ENCODE results near the gene PANX2.

The PANX2 gene

DNA sequence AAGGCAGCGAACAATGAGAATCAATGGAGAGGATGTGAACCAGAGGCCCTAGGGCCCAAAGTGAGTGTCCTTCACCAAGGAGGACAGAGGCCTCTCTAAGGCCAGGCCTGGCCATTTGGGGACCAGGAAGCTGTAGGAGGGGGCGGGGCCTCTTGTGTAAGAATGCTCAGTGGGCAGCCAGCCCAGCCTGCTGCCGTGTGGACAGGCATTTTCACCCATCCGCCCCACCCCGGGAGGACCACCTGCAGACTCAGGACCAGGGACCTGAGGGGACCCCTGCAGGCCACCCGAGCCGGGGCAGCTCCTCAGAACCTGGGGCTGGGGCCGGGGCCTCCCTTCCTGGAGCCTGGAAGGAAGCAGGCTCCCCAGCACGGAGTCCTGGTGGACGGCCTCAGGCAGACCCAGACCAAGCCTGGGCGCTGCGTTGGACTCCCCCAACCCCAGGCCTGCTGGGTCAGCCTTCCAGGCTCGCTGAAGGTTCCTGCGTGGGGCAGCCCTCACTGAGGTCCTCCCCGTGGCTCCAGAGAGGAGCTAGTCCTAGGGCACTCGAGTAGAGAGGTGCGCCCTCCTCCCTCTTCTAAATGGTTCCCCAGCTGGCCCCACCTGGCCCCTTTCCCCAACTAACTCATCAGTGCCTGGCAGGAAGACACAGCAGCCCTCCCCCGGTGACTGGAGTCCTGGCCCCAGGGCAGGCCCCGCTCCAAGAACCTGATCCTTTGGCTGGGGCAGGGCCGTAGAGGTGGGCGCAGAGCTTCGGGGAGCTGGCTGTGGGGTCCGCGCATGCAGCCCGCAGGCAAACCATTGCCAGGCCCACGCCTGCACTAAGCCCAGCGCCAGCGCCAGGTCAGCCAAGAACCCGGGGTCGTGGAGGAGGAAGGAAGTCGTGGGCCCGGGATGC, 13.7 kb downstream of the PANX2 start:
- DNase-seq (ENCODE audit: low read depth in 2 of 2) = no peak

DNA sequence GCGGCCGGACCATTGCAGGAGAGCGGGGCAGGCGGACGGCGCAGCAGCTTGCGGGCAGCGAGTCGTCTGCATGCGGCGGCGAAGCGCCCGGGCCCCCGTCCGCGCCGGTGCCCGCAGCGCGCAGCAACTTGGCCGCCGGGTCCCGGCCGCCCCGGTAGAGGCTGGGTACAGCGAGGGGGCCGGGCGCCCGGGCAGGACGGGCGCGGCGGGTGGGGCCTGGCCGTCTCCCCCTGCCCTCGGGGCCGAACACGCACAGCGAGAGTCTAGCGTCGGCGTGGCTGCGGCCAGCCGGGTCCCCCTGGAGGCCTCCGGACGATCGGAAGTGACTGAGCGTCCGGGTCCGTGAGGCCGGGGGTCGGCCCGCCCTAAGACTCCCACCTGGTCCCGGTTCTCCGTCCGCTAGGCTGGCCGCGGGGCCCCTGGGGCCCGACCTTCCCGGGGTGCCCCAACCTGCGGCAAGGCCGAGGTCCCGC, 14.4 kb downstream of the PANX2 start:
- no peak for DNase-seq (ENCODE audit: low read depth in 2 of 2)

DNA sequence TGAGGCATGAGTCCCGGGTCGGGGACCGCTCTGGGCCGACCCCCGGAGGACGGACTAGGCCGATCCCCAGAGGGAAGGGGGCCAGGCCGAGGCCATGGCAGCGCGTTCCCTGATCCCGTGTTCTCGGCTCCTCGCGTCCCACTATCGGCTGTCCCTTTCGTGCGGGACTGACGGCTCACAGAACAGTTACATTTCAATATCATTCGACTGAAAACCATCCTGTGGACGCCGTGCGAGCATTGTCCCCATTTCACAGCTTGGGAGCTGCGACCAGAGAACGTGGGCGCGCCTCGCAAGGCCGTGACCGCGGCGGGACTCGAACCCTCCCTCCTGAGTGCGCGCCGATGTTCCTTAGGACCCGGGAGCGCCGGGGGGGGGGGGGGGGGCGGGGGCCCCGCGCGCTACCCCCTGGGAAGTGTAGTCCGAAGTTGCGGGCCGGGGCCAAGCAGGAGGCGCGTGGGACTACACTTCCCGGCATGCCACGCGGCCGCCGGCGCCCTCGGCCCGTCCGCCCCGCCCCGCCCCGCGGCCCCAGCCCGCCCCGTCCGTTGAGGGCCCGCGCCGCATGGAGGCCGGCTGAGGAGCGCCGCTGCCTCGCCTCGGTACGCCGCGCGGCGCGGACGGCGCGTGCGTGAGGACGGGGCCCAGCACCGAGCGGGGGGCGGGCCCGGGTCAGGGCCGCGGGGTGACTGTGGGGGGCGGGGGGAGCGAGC, 15.0 kb downstream of the PANX2 start, which contains the start of gene TRABD:
TSS of gene TRABD (plus strand) at position 539 of the 713 bp plus-strand sequence. CDS start 7,148 bp downstream, outside the sequence.
- peak; percentile 78 to 81 for DNase-seq (ENCODE audit: low read depth in 2 of 2)

DNA sequence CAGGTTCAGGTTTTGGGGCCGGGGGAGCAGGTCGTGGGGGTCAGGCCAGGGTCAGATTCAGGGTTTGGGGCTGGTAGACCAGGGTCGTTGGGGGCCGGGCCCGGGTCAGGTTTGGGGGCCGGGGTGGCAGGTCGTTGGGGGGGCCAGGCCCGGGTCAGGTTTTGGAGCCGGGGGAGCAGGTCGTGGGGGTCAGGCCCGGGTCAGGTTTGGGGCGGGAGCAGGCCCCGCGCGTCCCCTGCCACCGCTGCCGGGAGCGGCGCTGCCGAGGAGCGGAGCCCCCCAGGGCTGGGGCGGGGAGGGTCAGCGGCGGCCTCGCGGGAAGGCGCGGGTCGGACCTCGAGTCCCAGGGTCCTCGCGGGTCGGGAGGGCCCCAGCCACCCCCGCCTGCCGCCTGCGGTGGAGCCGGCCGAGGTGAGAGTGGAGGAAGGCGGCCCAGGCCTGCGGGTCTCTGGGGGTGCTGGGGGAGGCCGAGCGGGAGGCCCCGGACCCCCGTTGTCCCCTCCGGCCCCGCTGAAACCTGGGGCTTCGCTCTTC, 15.7 kb downstream of the PANX2 start:
- DNase-seq (ENCODE audit: low read depth in 2 of 2) = no peak

DNA sequence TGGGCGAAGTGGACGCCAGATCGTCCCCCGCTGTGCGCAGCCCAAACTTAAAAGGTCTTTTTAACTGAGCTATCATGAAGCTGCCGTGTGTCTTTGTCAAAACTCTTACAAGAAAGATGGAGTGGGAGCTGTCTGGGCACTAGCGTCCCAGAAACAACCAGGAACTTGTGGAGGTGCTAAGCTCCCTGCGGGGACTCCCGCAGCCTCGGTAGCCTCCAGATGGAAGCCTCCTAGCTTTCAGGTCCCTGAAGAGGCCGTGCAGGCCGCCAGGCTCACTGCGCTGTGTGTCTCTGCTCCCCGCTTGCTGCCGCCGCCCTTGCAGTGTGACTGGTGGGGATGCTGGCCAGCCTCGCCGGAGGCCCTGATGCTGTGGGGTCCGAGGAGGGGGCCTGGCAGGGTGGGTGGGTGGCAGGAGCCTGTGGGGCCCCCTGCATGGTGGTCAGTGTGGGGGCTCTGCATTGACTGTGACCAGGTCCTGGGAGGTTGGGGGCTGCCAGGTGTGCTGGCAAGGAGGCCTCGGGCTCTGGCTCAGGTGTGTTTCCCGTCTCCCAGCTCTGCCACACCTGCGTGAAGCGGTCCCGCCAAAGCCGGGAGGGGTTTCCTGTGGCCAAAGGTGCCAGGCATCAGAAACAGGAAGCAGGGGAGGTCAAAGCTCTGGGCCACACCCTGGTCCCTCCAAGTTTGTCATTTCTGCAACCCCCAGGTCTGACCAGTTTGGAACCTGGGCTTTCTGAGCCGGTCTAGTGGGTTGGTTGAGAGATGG, 16.4 kb downstream of the PANX2 start:
- no peak for DNase-seq (ENCODE audit: low read depth in 2 of 2)

DNA sequence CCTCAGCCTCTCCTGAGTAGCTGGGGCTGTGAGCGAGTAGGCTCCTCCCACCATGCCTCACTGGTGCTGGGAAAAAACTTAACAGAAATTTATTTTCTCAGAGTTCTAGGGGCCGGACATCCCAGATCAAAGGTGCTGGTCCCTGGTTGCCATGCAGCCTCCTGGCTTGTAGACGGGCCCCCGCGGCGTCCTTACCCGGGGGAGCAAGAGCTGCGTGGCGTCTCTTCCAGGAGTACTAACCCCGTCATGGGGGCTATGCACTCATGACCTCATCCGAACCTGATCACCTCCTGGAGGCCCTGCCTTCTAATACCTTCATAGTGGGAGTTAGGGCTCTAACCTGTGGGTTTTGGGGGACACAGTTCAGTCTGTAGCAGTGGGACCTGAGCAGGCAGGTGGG, 17.8 kb downstream of the PANX2 start:
- no peak for DNase-seq (ENCODE audit: low read depth in 2 of 2)

DNA sequence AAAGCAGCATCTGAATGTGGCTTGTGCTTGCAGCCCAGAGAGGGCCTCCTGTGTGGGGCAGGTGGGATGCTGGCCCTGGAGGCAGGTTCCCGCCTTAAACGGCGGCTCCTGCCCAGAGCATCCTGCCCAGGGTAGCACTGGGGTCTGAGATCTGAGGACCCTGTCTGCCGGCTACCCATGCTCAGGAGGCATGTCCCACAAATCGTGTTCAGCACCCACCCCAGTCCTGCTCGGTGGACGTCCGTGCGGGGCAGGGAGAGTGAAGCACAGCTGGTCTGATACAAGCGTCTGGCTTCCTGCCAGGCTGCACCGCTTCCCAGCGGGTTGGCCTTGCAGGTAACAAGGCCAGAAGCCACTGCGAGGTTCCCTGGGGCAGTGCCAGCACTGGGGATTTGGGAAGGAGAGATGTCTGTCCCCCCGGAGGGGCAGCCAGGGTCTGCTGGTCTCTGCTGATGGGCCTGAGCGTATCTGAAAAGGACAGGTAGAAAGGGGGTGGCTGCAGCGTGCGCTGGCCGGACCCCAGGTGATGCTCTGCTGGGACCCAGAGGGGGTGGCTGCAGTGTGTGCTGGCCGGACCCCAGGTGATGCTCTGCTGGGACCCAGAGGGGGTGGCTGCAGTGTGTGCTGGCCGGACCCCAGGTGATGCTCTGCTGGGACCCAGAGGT, 18.8 kb downstream of the PANX2 start:
- DNase-seq (ENCODE audit: low read depth in 2 of 2) = no peak

DNA sequence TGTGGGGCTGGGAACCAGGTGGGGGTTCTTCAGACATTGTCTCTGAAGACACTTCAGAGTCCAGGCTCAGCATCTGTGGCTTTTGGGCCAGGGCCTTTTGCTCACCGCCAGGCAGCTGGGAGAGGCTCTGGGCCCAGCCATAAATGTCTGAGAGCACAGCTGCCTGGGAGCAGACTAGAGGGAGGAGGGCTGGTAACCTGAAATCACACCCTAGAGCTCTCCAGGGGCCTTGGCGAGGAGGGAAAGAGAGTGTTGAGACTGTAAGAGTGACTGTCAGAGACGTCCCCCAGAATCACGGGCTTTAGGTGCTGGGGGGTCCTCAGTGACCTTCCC, 19.3 kb downstream of the PANX2 start:
- no peak for DNase-seq (ENCODE audit: low read depth in 2 of 2)

DNA sequence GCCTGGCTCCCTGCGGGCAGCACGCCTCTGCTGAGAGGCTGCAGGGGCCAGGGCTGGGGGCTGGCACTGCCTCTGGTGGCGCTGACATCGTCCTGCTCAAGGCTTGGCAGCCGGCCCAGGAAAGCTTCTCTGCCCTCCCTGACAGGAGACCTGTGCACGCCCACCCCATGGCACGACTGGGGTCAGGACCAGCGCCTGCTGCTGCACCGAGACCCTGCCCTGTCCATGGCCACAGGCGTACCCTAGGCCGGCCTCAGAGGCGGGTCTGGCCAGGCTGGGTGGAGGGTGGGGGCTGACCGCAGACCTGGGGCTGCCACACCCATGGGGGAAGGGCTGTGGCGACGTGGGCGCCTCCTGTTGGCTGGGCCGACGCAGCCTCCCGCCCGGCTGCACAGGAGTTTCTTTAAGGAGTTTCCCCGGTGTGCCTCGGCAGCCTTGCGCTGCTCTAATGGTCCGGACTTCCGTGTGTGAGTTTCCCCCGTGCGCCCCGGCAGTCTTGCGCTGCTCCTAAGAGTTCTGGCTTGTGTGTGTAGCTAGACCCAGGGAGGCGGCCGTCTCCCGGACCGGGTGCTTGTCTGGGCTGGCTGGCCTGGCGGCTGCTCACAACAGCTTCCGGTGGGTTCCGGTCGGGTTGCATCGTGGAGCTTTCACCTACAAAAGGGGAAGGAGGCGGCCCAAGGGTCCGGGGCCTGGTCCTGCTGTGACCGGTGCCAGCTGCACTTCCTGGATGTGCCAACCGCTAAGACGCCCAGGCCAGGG, 19.8 kb downstream of the PANX2 start:
- no peak for DNase-seq (ENCODE audit: low read depth in 2 of 2)

DNA sequence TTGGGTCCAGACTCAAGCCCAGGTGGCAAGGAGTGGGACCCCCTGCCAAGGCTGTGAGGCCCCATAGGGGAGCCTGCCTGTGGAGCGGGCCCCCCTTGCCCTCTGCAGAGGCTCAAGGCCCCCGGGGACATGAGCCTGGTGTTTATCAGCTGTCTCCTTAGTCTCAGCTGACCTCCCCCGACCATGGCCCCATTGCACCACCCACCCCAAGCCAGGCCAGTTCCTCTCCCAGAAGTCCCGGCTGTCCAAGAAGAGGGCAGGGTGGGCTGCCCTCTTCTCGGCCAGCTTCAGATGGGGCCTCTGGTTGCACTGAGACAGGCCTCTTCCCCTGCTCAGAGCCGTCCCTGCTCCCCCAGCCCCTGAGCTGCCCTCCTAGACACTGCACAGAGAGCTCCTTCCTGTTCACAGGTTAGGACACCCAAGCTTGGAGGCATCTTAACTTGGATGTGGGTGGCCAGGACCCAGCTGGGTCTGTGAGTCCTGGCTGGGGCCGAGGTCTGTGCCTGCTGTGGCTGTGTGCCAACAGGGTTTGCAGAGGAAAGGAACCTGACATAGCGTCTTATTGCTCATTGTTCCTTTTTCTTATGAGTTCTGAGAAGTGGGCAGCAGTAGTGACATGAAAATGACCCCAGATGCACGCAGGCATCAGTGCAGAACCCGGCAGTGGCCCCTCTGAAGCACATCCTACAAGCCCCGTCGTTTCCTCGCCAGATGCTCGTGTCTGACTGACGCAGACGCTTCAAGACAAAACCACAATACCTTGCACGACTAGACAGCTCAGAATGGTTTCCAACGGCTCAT, 20.6 kb downstream of the PANX2 start:
- DNase-seq (ENCODE audit: low read depth in 2 of 2) = no peak

DNA sequence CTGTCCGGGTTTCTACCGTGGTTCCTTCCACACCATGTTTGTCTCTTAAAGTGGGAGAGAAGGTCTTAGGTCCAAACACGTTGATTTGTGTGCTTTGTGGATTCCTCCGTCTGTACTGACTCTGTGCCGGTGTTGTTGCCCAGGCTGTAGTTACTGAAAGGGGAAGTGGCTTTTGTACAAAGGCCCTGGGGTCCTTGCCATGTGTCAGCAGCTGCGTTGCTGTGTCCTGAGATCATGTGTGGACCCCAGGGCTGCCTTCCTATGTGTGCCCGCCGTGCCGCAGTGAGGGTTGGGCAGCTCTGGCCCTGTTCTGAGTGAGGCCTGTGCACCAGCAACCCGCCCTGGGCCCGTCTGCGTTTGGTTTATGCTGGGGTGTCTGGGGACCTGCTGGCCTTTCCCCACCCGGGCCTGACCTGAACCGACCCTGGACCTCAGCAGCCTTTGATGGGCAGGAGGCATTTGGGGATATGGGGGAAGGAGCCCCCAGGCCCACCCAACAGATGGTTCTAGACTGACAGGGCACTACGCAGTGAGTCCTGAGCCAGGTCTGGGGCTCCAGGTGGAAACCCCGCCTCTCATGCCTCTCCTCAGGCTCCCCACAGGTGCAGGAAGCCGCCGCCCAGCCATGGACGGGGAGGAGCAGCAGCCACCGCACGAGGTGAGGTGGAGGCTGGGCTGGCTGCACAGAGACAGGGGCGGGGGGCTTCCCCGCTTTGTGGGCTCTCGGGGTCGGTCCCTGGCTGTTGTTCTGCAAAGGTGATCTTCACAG, 22.1 kb downstream of the PANX2 start:
- no peak for DNase-seq (ENCODE audit: low read depth in 2 of 2)

DNA sequence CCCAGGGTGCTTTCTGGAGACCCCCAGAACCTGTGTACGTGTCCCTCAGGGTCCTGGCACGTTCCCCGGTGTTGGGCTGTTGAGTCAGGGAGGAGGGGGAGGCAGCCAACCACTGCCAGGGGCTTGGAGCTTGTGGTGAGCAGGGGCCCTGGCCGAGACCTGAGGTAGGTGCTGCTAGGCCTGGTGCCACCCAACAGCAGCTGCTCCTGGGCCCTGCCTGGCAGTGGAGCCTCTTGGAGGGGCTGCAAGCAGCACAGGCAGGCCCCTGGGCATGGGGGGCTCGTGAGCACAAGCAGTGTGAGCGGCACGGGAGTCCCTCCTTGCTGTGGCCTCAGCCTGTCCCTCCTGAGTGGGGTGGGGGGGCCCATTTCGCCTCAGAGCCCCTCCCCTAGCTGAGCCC, 23.1 kb downstream of the PANX2 start:
- no peak for DNase-seq (ENCODE audit: low read depth in 2 of 2)

DNA sequence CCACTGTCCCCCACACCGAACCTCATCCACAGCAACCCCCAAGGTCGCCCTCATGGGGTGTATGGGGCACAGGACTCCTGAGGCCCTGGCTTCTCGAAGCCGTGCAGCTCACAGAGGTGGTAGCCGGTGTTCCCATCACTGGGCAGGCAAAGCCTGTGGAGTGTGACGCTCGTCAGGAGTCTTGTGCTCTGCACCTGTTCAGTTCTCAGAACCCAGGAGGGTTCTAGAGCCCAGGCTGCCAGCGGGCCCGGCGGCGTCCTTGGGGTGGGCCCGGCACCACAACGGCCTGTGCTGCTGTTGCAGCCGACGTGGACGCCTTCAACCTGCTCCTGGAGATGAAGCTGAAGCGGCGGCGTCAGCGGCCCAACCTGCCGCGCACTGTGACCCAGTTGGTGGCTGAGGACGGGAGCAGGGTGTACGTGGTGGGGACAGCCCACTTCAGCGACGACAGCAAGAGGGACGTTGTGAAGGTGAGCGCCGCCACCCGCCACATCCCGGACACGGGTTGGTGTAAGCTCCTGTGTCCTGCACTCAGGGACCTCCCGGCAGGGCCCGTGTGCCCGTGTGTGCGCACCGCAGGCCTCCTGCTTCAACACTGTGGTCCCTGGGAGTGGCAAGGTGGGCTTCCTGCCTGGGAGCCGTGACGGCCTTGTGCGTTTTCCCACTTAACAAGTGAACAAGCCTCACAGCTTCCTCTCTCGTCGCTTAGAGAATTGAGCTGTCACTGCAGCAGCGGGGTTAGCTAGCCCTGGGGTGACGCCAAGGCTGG, 23.7 kb downstream of the PANX2 start:
- no peak for DNase-seq (ENCODE audit: low read depth in 2 of 2)

DNA sequence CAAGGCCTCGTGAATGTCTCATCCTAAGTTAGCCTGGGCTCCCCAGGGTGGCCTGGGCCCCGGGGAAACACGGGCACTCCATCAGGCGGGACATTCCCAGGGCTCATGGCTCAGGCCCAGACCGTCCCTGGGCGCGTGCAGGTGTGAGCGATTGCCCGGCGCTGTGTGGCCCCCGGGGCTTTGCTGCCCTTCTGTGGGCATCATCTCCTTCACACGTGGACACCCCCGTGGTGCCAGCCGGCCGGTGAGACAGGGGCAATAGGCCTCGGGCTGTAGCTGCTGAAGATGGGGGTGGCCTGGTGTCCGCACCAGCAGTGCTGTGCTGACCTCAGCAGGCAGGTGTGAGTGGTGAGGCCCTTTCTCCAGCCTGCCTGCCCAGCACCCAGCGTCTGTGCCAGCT, 25.7 kb downstream of the PANX2 start:
- no peak for DNase-seq (ENCODE audit: low read depth in 2 of 2)

DNA sequence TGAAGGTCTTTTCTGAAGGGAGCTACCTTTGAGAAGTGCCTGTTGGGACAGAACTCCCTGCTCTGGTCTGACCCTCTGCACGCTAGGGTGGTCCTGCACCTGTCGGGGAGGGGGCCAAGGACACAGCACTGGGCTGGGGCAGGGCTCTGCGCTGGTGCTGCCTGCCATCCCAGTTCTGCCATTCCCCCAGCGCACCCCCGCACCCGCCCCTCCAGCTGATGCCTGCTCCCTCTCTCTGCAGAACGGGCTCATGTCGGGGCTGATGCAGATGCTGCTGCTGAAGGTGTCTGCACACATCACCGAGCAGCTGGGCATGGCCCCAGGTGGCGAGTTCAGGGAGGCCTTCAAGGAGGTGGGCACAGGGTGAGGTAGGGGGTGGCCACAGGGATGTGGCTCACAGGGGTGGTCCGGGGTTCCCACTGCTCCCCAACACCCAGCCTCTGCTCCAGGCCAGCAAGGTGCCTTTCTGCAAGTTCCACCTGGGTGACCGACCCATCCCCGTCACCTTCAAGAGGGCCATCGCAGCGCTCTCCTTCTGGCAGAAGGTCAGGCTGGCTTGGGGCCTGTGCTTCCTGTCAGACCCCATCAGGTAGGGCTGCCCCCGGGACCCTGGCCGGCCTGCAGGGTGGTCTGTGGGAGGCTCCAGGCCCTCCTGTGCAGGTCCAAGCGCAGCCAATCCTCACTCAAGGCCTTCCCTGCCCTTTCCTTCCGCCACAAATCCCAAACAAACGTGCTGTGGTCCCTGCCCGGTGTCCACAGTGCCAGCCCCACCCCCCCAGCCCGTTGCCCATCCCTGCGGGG, 26.7 kb downstream of the PANX2 start:
- DNase-seq (ENCODE audit: low read depth in 2 of 2) = no peak

DNA sequence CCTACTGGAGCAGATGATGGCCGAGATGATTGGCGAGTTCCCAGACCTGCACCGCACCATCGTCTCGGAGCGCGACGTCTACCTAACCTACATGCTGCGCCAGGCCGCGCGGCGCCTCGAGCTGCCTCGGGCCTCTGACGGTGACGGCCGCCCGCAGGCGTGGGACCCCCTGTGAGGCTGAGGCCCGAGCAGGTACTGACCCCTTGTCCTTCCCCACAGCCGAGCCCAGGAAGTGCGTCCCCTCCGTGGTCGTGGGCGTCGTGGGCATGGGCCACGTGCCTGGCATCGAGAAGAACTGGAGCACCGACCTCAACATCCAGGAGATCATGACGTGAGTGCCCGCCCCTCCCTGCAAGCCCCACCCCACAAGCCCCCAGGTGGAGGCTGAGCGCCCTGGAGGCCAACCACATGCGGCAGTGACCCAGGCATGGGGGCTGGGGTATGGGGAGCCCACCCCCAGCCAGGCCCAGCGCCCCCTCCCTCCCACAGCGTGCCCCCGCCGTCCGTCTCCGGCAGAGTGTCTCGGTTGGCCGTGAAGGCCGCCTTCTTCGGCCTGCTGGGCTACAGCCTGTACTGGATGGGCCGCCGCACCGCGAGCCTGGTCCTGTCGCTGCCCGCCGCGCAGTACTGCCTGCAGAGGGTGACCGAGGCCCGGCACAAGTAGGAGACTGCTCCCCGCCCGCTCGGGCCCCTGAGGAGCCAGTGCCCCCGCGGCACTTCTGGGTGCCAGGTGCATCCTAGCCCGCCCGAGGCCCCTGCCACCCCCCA, 27.5 kb downstream of the PANX2 start:
- no peak for DNase-seq (ENCODE audit: low read depth in 2 of 2)

DNA sequence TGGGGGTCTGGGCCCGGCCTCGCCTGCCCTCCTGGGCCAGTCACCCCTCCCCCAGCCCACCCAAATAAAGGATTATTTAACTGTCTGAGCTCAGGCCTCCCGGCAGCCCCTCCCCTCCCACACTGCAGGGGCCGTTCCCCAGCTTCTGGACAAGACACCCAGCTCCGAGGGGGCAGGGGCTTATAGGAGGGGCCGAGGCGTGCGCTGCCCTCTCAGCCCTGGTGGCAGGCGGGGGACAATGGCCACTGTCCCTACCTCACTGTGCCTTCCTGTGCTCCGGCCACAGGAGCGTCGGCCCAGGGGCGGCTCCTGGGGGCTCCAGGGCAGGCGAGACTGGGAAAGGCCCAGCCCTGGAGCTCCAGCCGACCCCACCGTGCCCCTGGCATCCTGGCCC, 28.1 kb downstream of the PANX2 start:
- no peak for DNase-seq (ENCODE audit: low read depth in 2 of 2)

Data from fibroblast of skin of left quadriceps (primary cell).